ENCODE measurements around the gene CADM3. TPM values are rescaled to one million over a fixed set of nuclear protein-coding genes. Genes with fewer than 3 reads are reported as not detected.

CADM3 gene
- polyA plus RNA-seq, 3 donors, result not detected

GRCh38 chr1:159170639-159171038 lies 776 bp upstream of the CADM3 start:
- peaks cover 70 to 71% of the 10 kb centered on the region in 2 donors for H3K27me3 ChIP-seq (ENCODE audit: control insufficient read depth in 2 of 2, insufficient read depth in 2 of 2, low read length in 2 of 2)
- peaks cover 27% of the 10 kb centered on the region for H3K4me1 Mint-ChIP-seq
- no peak overlapping the region for H2AFZ ChIP-seq (ENCODE audit: insufficient read depth, low read depth, low read length, poor library complexity, severe bottlenecking)
- peaks cover 59 to 69% (median 64%) of the 10 kb centered on the region in 3 donors for H3K27me3 Mint-ChIP-seq (ENCODE audit: low read depth in 3 of 3)
- no peak overlapping the region for H3K9ac ChIP-seq (ENCODE audit: insufficient read depth, low read length, poor library complexity, severe bottlenecking)
- H4K20me1 ChIP-seq (ENCODE audit: insufficient read depth, low read length), result no peaks in the 10 kb centered on the region
- no peak overlapping the region for H3K4me3 ChIP-seq (replicated peaks in 1 of 3; ENCODE audit: low read depth in 2 of 3, low read length in 3 of 3)
- H3K36me3 Mint-ChIP-seq, result peaks cover 0 to 3% of the 10 kb centered on the region in 2 donors
- H3K4me2 ChIP-seq (replicated peaks; ENCODE audit: extremely low read depth, low read length, poor library complexity, severe bottlenecking), result no peak overlapping the region
- no peaks in the 10 kb centered on the region for H3K36me3 ChIP-seq (replicated peaks in 1 of 2; ENCODE audit: control insufficient read depth in 1 of 2, insufficient read depth in 2 of 2, low read length in 2 of 2)
- H3K9me3 Mint-ChIP-seq, result peaks cover 0 to 7% (median 3%) of the 10 kb centered on the region in 7 donors
- intact Hi-C loops (cut with micrococcal nuclease), result no loop called here
- peaks cover 0 to 16% of the 10 kb centered on the region in 2 donors for H3K9me3 ChIP-seq (replicated peaks in 1 of 2; ENCODE audit: control insufficient read depth in 1 of 2, insufficient read depth in 1 of 2, low read length in 2 of 2)
- DNase-seq, result no peak
- no peak for TF ChIP-seq CTCF (IDR thresholded peaks at IDR 0.05)
- H3K79me2 ChIP-seq (ENCODE audit: insufficient read depth, low read length), result no peaks in the 10 kb centered on the region
- no peak overlapping the region for H3K27ac ChIP-seq (ENCODE audit: low read depth in 1 of 2, low read length in 2 of 2)
- H3K27ac Mint-ChIP-seq, result no peak overlapping the region
- WGBS (ENCODE audit: insufficient coverage), result 68% methylated on average over 4 of the region's 5 CpGs
- H3K4me1 ChIP-seq (ENCODE audit: control insufficient read depth in 1 of 2, insufficient read depth in 2 of 2, low read length in 2 of 2), result peaks cover 17 to 22% of the 10 kb centered on the region in 2 donors
- H3K4me3 Mint-ChIP-seq, result peak overlapping the region in 1 of 2 donors; percentile 62

GRCh38 chr1:159171688-159172501 lies 480 bp downstream of the CADM3 start:
- H3K36me3 Mint-ChIP-seq, result peaks cover 0 to 3% of the 10 kb centered on the region in 2 donors
- WGBS (ENCODE audit: insufficient coverage), result under 1% methylated on average over 33 of the region's 49 CpGs
- Histone ChIP-seq H4K20me1 (ENCODE audit: insufficient read depth, low read length) (no peaks in the 10 kb centered on the region), H3K27ac (ENCODE audit: low read depth in 1 of 2, low read length in 2 of 2) (no peak overlapping the region), H3K79me2 (ENCODE audit: insufficient read depth, low read length) (no peaks in the 10 kb centered on the region), H3K36me3 (replicated peaks in 1 of 2; ENCODE audit: control insufficient read depth in 1 of 2, insufficient read depth in 2 of 2, low read length in 2 of 2) (no peaks in the 10 kb centered on the region), H3K9me3 (replicated peaks in 1 of 2; ENCODE audit: control insufficient read depth in 1 of 2, insufficient read depth in 1 of 2, low read length in 2 of 2) (peaks cover 0 to 16% of the 10 kb centered on the region in 2 donors), H3K4me3 (replicated peaks in 1 of 3; ENCODE audit: low read depth in 2 of 3, low read length in 3 of 3) (peak overlapping the region in 1 of 3 experiments; percentile 32), H2AFZ (ENCODE audit: insufficient read depth, low read depth, low read length, poor library complexity, severe bottlenecking) (no peak overlapping the region), H3K9ac (ENCODE audit: insufficient read depth, low read length, poor library complexity, severe bottlenecking) (no peak overlapping the region), H3K4me2 (replicated peaks; ENCODE audit: extremely low read depth, low read length, poor library complexity, severe bottlenecking) (peak overlapping the region; percentile 45), H3K4me1 (ENCODE audit: control insufficient read depth in 1 of 2, insufficient read depth in 2 of 2, low read length in 2 of 2) (peaks cover 17 to 22% of the 10 kb centered on the region in 2 donors), H3K27me3 (ENCODE audit: control insufficient read depth in 2 of 2, insufficient read depth in 2 of 2, low read length in 2 of 2) (peaks cover 59 to 68% of the 10 kb centered on the region in 2 donors)
- peak overlapping the region in 1 of 2 donors; percentile 79 for H3K4me3 Mint-ChIP-seq
- peaks cover 0 to 7% (median 3%) of the 10 kb centered on the region in 7 donors for H3K9me3 Mint-ChIP-seq
- no peak for TF ChIP-seq CTCF (IDR thresholded peaks at IDR 0.05)
- H3K27ac Mint-ChIP-seq, result no peak overlapping the region
- peaks cover 59 to 64% (median 60%) of the 10 kb centered on the region in 3 donors for H3K27me3 Mint-ChIP-seq (ENCODE audit: low read depth in 3 of 3)
- H3K4me1 Mint-ChIP-seq, result peaks cover 27% of the 10 kb centered on the region
- intact Hi-C loops (cut with micrococcal nuclease), result no loop called here
- no peak for DNase-seq
